ENCODE measurements around the gene CAND1.

Gene CAND1

GRCh38 chr12:67268335-67268895, 743 bp upstream of the CAND1 start:
- DNase-seq (ENCODE audit: low read depth in 2 of 2): peak; percentile 99
- TF ChIP-seq CTCF (IDR thresholded peaks at IDR 0.05; ENCODE audit: low read depth, low read length): no peak
- H3K4me3 ChIP-seq (replicated peaks in 1 of 2; ENCODE audit: low read depth in 2 of 2, low read length in 2 of 2): peak overlapping the region; percentile 59 to 97

GRCh38 chr12:67269633-67270573, 745 bp downstream of the CAND1 start:
- DNase-seq (ENCODE audit: low read depth in 2 of 2): peak; percentile 22 to 29
- H3K4me3 ChIP-seq (replicated peaks in 1 of 2; ENCODE audit: low read depth in 2 of 2, low read length in 2 of 2): peak overlapping the region; percentile 91 to 97
- TF ChIP-seq CTCF (IDR thresholded peaks at IDR 0.05; ENCODE audit: low read depth, low read length): no peak

GRCh38 chr12:67270622-67271021, 1.5 kb downstream of the CAND1 start:
- TF ChIP-seq CTCF (IDR thresholded peaks at IDR 0.05; ENCODE audit: low read depth, low read length): no peak
- no peak for DNase-seq (ENCODE audit: low read depth in 2 of 2)
- peak overlapping the region; percentile 91 to 97 for H3K4me3 ChIP-seq (replicated peaks in 1 of 2; ENCODE audit: low read depth in 2 of 2, low read length in 2 of 2)

GRCh38 chr12:67271976-67272375, 2.8 kb downstream of the CAND1 start:
- peak; percentile 15 to 20 for DNase-seq (ENCODE audit: low read depth in 2 of 2)
- no peak for TF ChIP-seq CTCF (IDR thresholded peaks at IDR 0.05; ENCODE audit: low read depth, low read length)
- no peak overlapping the region for H3K4me3 ChIP-seq (replicated peaks in 1 of 2; ENCODE audit: low read depth in 2 of 2, low read length in 2 of 2)

- DNase-seq (ENCODE audit: low read depth in 2 of 2): no peak
- no peak overlapping the region for H3K4me3 ChIP-seq (replicated peaks in 1 of 2; ENCODE audit: low read depth in 2 of 2, low read length in 2 of 2)
- TF ChIP-seq CTCF (IDR thresholded peaks at IDR 0.05; ENCODE audit: low read depth, low read length): no peak
Observed at GRCh38 chr12:67274186-67274585, 5.0 kb downstream of the CAND1 start.

- DNase-seq (ENCODE audit: low read depth in 2 of 2): no peak
- TF ChIP-seq CTCF (IDR thresholded peaks at IDR 0.05; ENCODE audit: low read depth, low read length): no peak
- no peak overlapping the region for H3K4me3 ChIP-seq (replicated peaks in 1 of 2; ENCODE audit: low read depth in 2 of 2, low read length in 2 of 2)
Observed at GRCh38 chr12:67275380-67275913, 6.3 kb downstream of the CAND1 start.
